Renal cortex interstitium (tissue), 11 donors: Measurements from ENCODE around the gene ZNF853. TPM values are rescaled to one million over a fixed set of nuclear protein-coding genes. Genes with fewer than 3 reads are reported as not detected.

ENCODE experiments used
- DNase-seq, 11 donors: peaks; one replicate each; pipeline ENCODE4 v3.0.0-alpha.2; 2013; ENCODE audit warnings: low read depth in 9 of 11, low spot score in 4 of 11; ENCODE audit errors: extremely low read depth in 1 of 11
- polyA plus RNA-seq, 3 donors: library from polyadenylated mRNA; unstranded; fragments of 120-200 nt; gene quantifications; one replicate each; pipeline ENCODE4 v1.2.1, GENCODE V29; 2013; ENCODE audit not compliant: insufficient read length in 3 of 3

ZNF853 gene
- polyA plus RNA-seq, 3 donors: 13.3 to 18.8 (median 14.5) TPM

- peak; percentile 66 to 85 (median 79) for DNase-seq
Observed at GRCh38 chr7:6589829-6590644, 25.4 kb upstream of the ZNF853 start, which contains the start of gene INTS15. TSS of gene INTS15 (plus strand) at chr7:6590021. CDS start at chr7:6590284, 263 bp downstream.

- DNase-seq: peak in 1 of 11 donors; percentile 25
Observed at GRCh38 chr7:6590645-6591110, 24.7 kb upstream of the ZNF853 start.

- DNase-seq: no peak
Observed at GRCh38 chr7:6600093-6600492, 15.3 kb upstream of the ZNF853 start.

- no peak for DNase-seq
Observed at GRCh38 chr7:6604458-6604857, 11.0 kb upstream of the ZNF853 start.

- no peak for DNase-seq
Observed at GRCh38 chr7:6606866-6607583, 8.4 kb upstream of the ZNF853 start.

- DNase-seq: no peak
Observed at GRCh38 chr7:6607651-6608051, 7.8 kb upstream of the ZNF853 start.

GRCh38 chr7:6608081-6608480 is 7.3 kb upstream of the ZNF853 start:
- DNase-seq: no peak

- DNase-seq: no peak
Observed at GRCh38 chr7:6608794-6609193, 6.6 kb upstream of the ZNF853 start.

GRCh38 chr7:6612819-6613218 is 2.6 kb upstream of the ZNF853 start:
- no peak for DNase-seq

- no peak for DNase-seq
Observed at GRCh38 chr7:6613706-6614105, 1.7 kb upstream of the ZNF853 start.

GRCh38 chr7:6615723-6616555 is 529 bp downstream of the ZNF853 start:
- no peak for DNase-seq

- DNase-seq: no peak
Observed at GRCh38 chr7:6616854-6617643, 1.6 kb downstream of the ZNF853 start.

- no peak for DNase-seq
Observed at GRCh38 chr7:6618621-6619020, 3.2 kb downstream of the ZNF853 start.

GRCh38 chr7:6619961-6620360 is 4.6 kb downstream of the ZNF853 start:
- DNase-seq: no peak

GRCh38 chr7:6621195-6622133 is 6.1 kb downstream of the ZNF853 start:
- no peak for DNase-seq

GRCh38 chr7:6622134-6622710 is 6.8 kb downstream of the ZNF853 start:
- no peak for DNase-seq

GRCh38 chr7:6623589-6624245 is 8.3 kb downstream of the ZNF853 start:
- no peak for DNase-seq
